Activated B cell treated with CpG ODN at 0.5 μM for 24 hours (primary cell): Measurements from ENCODE around the gene TCERG1. TPM values are rescaled to one million over a fixed set of nuclear protein-coding genes. Genes with fewer than 3 reads are reported as not detected.

Source experiments
- ATAC-seq: fragments of 200-7000 bp; cut with Tn5 transposase; one replicate; pipeline ENCODE4 v1.10.0; 2021; ENCODE audit warnings: low read depth, mild to moderate bottlenecking, moderate library complexity
- CTCF ChIA-PET: fragments of 350-600 bp; sonication (Branson Sonifier 250); formaldehyde crosslinking; loops from one replicate; lab custom pipeline; 2021; ENCODE audit warnings: antibody characterized with exemption; lab: Charles Lee
- POLR2A ChIA-PET: fragments of 350-600 bp; sonication (Branson Sonifier 250); formaldehyde crosslinking; loops from one replicate; lab custom pipeline; 2021; ENCODE audit warnings: antibody characterized with exemption; lab: Charles Lee
- DNase-seq: peaks from one replicate; pipeline ENCODE4 v3.0.0; 2022
- H3K27ac Mint-ChIP-seq: one replicate; pipeline ENCODE4 v1.8.0; 2020; ENCODE audit warnings: mixed read lengths
- H3K27me3 Mint-ChIP-seq: one replicate; pipeline ENCODE4 v1.8.0; 2021; ENCODE audit warnings: mixed read lengths
- H3K36me3 Mint-ChIP-seq: one replicate; pipeline ENCODE4 v1.8.0; 2021; ENCODE audit warnings: low read depth, mixed read lengths
- H3K4me1 Mint-ChIP-seq: one replicate; pipeline ENCODE4 v1.8.0; 2021; ENCODE audit warnings: mixed read lengths
- H3K4me3 Mint-ChIP-seq: one replicate; pipeline ENCODE4 v1.8.0; 2020; ENCODE audit warnings: mild to moderate bottlenecking, mixed read lengths
- H3K9me3 Mint-ChIP-seq: one replicate; pipeline ENCODE4 v1.8.0; 2020; ENCODE audit warnings: mixed read lengths
- intact Hi-C: fragments of 100-400 bp; cut with micrococcal nuclease; formaldehyde crosslinking; loops from one replicate; pipeline ENCODE4 v1.15.1; 2024
- total RNA-seq: library from RNA; stranded (reverse); gene quantifications from 2 replicates; pipeline ENCODE4 v1.2.3, GENCODE V29; 2022
- TF ChIP-seq, protein P1 (sequence below): fragments of 200-600 bp; IDR thresholded peaks from one replicate; pipeline ENCODE4 v1.8.0; 2022; ENCODE audit warnings: antibody characterized with exemption, mild to moderate bottlenecking

The TCERG1 gene
- total RNA-seq, 1 donor from 2014 or later = 114 TPM

- Mint-ChIP-seq H3K9me3 (no peaks in the 10 kb centered on the region), H3K36me3 (no peaks in the 10 kb centered on the region), H3K27ac (no peak overlapping the region), H3K27me3 (peaks cover 10% of the 10 kb centered on the region), H3K4me3 (no peak overlapping the region), H3K4me1 (no peaks in the 10 kb centered on the region)
- TF ChIP-seq, protein P1, sequence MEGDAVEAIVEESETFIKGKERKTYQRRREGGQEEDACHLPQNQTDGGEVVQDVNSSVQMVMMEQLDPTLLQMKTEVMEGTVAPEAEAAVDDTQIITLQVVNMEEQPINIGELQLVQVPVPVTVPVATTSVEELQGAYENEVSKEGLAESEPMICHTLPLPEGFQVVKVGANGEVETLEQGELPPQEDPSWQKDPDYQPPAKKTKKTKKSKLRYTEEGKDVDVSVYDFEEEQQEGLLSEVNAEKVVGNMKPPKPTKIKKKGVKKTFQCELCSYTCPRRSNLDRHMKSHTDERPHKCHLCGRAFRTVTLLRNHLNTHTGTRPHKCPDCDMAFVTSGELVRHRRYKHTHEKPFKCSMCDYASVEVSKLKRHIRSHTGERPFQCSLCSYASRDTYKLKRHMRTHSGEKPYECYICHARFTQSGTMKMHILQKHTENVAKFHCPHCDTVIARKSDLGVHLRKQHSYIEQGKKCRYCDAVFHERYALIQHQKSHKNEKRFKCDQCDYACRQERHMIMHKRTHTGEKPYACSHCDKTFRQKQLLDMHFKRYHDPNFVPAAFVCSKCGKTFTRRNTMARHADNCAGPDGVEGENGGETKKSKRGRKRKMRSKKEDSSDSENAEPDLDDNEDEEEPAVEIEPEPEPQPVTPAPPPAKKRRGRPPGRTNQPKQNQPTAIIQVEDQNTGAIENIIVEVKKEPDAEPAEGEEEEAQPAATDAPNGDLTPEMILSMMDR = no peak
- POLR2A ChIA-PET = no interaction called here
- DNase-seq (no peak), ATAC-seq (no peak)
- intact Hi-C loops = no loop called here
- CTCF ChIA-PET = no interaction called here
These were observed 44.2 kb upstream of the TCERG1 start for GRCh38 chr5:146402949-146403348.

GRCh38 chr5:146409054-146409671, 38.0 kb upstream of the TCERG1 start:
- intact Hi-C loops = no loop called here
- TF ChIP-seq, protein P1 = no peak
- H3K36me3 Mint-ChIP-seq = no peaks in the 10 kb centered on the region
- no peak overlapping the region for H3K4me3 Mint-ChIP-seq
- H3K4me1 Mint-ChIP-seq = no peaks in the 10 kb centered on the region
- no peak for ATAC-seq
- CTCF ChIA-PET = no interaction called here
- H3K9me3 Mint-ChIP-seq = no peaks in the 10 kb centered on the region
- H3K27ac Mint-ChIP-seq = no peak overlapping the region
- POLR2A ChIA-PET = no interaction called here
- H3K27me3 Mint-ChIP-seq = peaks cover 2% of the 10 kb centered on the region
- no peak for DNase-seq

- Mint-ChIP-seq H3K4me1 (no peaks in the 10 kb centered on the region), H3K9me3 (no peaks in the 10 kb centered on the region), H3K4me3 (no peak overlapping the region), H3K27ac (no peak overlapping the region), H3K36me3 (no peaks in the 10 kb centered on the region), H3K27me3 (no peaks in the 10 kb centered on the region)
- intact Hi-C loops = no loop called here
- ATAC-seq (no peak), DNase-seq (no peak)
- POLR2A ChIA-PET = no interaction called here
- CTCF ChIA-PET = no interaction called here
- TF ChIP-seq, protein P1 = no peak
These were observed 36.9 kb upstream of the TCERG1 start for GRCh38 chr5:146410272-146410671.

DNA sequence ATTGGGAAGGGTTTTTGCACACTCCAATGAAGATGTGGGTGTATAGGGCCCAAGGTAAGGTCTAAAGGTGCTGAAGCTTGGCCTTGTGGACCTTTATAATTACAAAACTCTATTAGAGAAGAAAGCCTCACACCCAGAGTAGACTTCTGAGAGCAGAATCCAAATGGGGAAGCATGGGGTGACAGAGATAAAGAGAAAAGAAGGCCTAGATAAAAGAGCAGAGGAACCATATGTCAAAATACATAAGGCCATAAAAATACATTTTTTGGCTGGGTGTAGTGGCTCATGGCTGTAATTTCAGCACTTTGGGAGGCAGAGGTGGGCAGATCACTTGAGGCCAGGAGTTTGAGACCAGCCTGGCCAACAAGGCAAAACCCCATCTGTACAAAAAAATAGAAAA, 27.4 kb upstream of the TCERG1 start:
- intact Hi-C loops = no loop called here
- DNase-seq (no peak), ATAC-seq (no peak)
- CTCF ChIA-PET = no interaction called here
- POLR2A ChIA-PET = no interaction called here
- H3K4me3 Mint-ChIP-seq = no peak overlapping the region
- H3K27me3 Mint-ChIP-seq = peaks cover 11% of the 10 kb centered on the region
- no peak overlapping the region for H3K27ac Mint-ChIP-seq
- H3K9me3 Mint-ChIP-seq = no peaks in the 10 kb centered on the region
- no peaks in the 10 kb centered on the region for H3K4me1 Mint-ChIP-seq
- TF ChIP-seq, protein P1 = no peak
- no peaks in the 10 kb centered on the region for H3K36me3 Mint-ChIP-seq

GRCh38 chr5:146425023-146425422, 22.1 kb upstream of the TCERG1 start:
- no peak overlapping the region for H3K27ac Mint-ChIP-seq

More at GRCh38 chr5:146425023-146425422, 22.1 kb upstream of the TCERG1 start:
- Mint-ChIP-seq H3K9me3 (no peaks in the 10 kb centered on the region), H3K36me3 (no peaks in the 10 kb centered on the region), H3K4me1 (peaks cover 6% of the 10 kb centered on the region), H3K4me3 (no peak overlapping the region), H3K27me3 (peaks cover 11% of the 10 kb centered on the region)
- POLR2A ChIA-PET = no interaction called here
- CTCF ChIA-PET = interaction anchor here (1.2 to 1.8 kb wide), 3 partner anchors 10 to 135 kb away, joined by 5 to 6 read pairs (median 5); no protein-coding TSS in a partner anchor
- ATAC-seq = no peak
- intact Hi-C loops = loop anchor here (5.0 kb wide), 1 partner anchor 728 kb away; no protein-coding TSS in a partner anchor
- DNase-seq = no peak
- TF ChIP-seq, protein P1 = no peak
